ENCODE data around the gene DNM3. TPM values are rescaled to one million over a fixed set of nuclear protein-coding genes. Genes with fewer than 3 reads are reported as not detected.
"Not testable (repeated sequence)": the region's sequence is repeated elsewhere in the genome, so short reads cannot be mapped to it uniquely, and the experiment has no call there.

Gene DNM3
- total RNA-seq, 1 donor from 2014 or later, result 2.1 TPM

DNA sequence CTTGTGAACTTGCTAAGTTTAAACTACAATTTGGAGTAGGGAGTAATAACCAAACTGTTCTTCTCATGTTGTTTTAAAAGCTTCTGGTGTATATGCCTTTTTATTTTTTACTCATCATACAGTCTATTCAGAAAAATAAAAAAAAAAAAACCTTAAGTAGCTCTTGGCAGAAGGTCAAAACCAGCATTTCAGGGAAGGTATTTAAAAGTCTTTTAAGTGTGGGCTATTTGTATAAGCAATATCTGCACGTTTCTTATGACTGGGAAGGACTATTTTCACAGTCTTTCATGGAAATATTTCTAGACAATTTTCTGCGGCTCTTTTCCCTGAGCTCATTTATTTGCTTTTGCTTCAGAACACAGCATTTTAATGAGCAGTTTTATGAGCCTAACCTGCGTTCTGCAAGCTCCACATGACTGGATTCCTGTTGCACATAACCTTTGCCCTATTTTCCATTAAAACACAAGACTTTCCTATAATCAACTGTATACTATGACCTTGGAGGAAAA lies 518.2 kb downstream of the DNM3 start:
- DNase-seq (no peak), ATAC-seq (ENCODE audit: low read depth) (no peak)
- no peaks in the 10 kb centered on the region for H3K36me3 Mint-ChIP-seq (ENCODE audit: low read depth)
- TF ChIP-seq, protein P1, sequence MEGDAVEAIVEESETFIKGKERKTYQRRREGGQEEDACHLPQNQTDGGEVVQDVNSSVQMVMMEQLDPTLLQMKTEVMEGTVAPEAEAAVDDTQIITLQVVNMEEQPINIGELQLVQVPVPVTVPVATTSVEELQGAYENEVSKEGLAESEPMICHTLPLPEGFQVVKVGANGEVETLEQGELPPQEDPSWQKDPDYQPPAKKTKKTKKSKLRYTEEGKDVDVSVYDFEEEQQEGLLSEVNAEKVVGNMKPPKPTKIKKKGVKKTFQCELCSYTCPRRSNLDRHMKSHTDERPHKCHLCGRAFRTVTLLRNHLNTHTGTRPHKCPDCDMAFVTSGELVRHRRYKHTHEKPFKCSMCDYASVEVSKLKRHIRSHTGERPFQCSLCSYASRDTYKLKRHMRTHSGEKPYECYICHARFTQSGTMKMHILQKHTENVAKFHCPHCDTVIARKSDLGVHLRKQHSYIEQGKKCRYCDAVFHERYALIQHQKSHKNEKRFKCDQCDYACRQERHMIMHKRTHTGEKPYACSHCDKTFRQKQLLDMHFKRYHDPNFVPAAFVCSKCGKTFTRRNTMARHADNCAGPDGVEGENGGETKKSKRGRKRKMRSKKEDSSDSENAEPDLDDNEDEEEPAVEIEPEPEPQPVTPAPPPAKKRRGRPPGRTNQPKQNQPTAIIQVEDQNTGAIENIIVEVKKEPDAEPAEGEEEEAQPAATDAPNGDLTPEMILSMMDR (IDR thresholded peaks at IDR 0.05), result no peak
- no peaks in the 10 kb centered on the region for H3K9me3 Mint-ChIP-seq
- H3K4me3 Mint-ChIP-seq, result no peak overlapping the region
- peaks cover 41% of the 10 kb centered on the region for H3K4me1 Mint-ChIP-seq
- ChIA-PET POLR2A (interaction anchor here (0.6 to 6.0 kb wide), 10 partner anchors 9 to 181 kb away, joined by 3 to 119 read pairs (median 10); no protein-coding TSS in a partner anchor), CTCF (interaction anchor here (1.4 to 2.8 kb wide), 6 partner anchors 16 to 270 kb away, joined by 3 to 17 read pairs (median 10); no protein-coding TSS in a partner anchor)
- H3K27ac Mint-ChIP-seq, result peak overlapping the region; percentile 91
- intact Hi-C loops (cut with micrococcal nuclease), result no loop called here
- no peaks in the 10 kb centered on the region for H3K27me3 Mint-ChIP-seq

DNA sequence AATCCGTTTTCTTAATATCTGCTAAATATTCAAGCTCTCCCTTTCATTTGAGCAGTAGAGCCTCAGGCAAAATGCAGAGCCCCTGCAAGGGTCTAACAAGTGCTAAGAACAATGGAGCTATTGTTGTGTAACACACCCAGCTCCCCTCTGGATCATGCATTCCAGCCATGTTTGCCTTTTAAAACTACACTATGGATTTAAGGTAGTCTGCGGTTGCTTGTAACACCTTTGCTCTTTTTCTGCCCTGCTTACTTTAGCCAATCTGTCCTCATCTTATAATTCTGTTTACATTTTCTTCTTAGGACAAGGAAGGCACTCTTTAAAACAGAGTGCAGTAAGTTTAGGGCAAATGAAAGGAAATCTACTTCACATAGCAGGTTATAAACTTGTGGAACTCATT lies 519.2 kb downstream of the DNM3 start:
- Mint-ChIP-seq H3K9me3 (no peaks in the 10 kb centered on the region), H3K4me3 (no peak overlapping the region), H3K27ac (no peak overlapping the region), H3K27me3 (no peaks in the 10 kb centered on the region), H3K36me3 (ENCODE audit: low read depth) (peaks cover 1% of the 10 kb centered on the region), H3K4me1 (peaks cover 33% of the 10 kb centered on the region)
- POLR2A ChIA-PET, result interaction anchor here (1.2 to 6.0 kb wide), 6 partner anchors 17 to 176 kb away, joined by 3 to 119 read pairs (median 40); no protein-coding TSS in a partner anchor
- intact Hi-C loops (cut with micrococcal nuclease), result no loop called here
- TF ChIP-seq, protein P1 (IDR thresholded peaks at IDR 0.05), result no peak
- CTCF ChIA-PET, result interaction anchor here (1.0 to 2.8 kb wide), 6 partner anchors 16 to 270 kb away, joined by 3 to 12 read pairs (median 6); no protein-coding TSS in a partner anchor
- no peak for DNase-seq
- no peak for ATAC-seq (ENCODE audit: low read depth)

DNA sequence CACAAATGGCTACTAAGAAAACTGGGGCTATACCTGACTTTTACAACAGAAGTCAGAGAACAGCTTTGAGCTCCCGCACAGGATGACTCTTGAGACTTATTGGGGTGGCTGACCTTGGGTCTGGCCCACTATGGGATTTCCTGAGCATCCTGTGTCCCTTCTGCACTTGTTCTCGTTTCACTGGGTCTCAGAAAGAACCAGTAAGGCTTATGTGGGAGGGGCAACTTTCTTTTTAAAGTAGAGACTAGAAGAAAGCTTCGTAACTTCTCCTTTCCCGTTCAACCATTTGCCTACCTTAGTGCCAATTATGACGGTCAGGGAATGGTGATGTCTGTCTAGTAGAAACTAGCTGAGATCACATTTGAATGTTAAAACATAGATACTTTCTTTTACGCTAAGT lies 519.7 kb downstream of the DNM3 start:
- DNase-seq, result no peak
- Mint-ChIP-seq H3K27ac (no peak overlapping the region), H3K36me3 (ENCODE audit: low read depth) (peaks cover 1% of the 10 kb centered on the region), H3K27me3 (no peaks in the 10 kb centered on the region), H3K9me3 (no peaks in the 10 kb centered on the region), H3K4me3 (peak overlapping the region; percentile 67), H3K4me1 (peaks cover 29% of the 10 kb centered on the region)
- TF ChIP-seq, protein P1 (IDR thresholded peaks at IDR 0.05), result no peak
- ATAC-seq (ENCODE audit: low read depth), result peak; percentile 58
- intact Hi-C loops (cut with micrococcal nuclease), result loop anchor here (1.0 kb wide), 2 partner anchors 15 to 38 kb away; no protein-coding TSS in a partner anchor
- POLR2A ChIA-PET, result interaction anchor here (0.6 to 6.0 kb wide), 8 partner anchors 17 to 176 kb away, joined by 3 to 119 read pairs (median 21); no protein-coding TSS in a partner anchor
- CTCF ChIA-PET, result interaction anchor here (1.2 to 1.4 kb wide), 2 partner anchors 15 to 38 kb away, joined by 3 read pairs; no protein-coding TSS in a partner anchor

DNA sequence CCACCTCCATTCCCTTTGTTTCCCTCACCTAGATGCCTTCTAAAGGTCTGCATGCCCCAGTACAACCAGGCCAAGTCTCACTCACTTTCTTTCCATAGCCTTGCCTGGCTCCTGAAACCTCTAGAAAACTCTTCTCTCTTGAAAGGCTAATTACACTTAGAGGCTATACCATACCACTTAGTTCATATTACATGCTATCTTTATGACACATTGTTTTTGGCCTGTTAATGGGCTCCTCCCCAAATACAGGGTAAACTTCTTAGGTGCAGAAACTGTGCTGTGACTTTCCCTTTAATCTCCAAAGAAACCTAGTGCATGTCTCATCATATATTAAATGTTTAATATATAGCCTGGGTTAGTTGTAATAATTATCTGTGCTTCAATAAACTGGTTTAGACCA lies 522.6 kb downstream of the DNM3 start:
- ATAC-seq (ENCODE audit: low read depth) (no peak), DNase-seq (no peak)
- peaks cover 9% of the 10 kb centered on the region for H3K4me1 Mint-ChIP-seq
- peaks cover 14% of the 10 kb centered on the region for H3K36me3 Mint-ChIP-seq (ENCODE audit: low read depth)
- no peaks in the 10 kb centered on the region for H3K27me3 Mint-ChIP-seq
- TF ChIP-seq, protein P1 (IDR thresholded peaks at IDR 0.05), result no peak
- no peak overlapping the region for H3K27ac Mint-ChIP-seq
- intact Hi-C loops (cut with micrococcal nuclease), result no loop called here
- POLR2A ChIA-PET, result no interaction called here
- H3K9me3 Mint-ChIP-seq, result peaks cover 17% of the 10 kb centered on the region
- CTCF ChIA-PET, result no interaction called here
- no peak overlapping the region for H3K4me3 Mint-ChIP-seq

DNA sequence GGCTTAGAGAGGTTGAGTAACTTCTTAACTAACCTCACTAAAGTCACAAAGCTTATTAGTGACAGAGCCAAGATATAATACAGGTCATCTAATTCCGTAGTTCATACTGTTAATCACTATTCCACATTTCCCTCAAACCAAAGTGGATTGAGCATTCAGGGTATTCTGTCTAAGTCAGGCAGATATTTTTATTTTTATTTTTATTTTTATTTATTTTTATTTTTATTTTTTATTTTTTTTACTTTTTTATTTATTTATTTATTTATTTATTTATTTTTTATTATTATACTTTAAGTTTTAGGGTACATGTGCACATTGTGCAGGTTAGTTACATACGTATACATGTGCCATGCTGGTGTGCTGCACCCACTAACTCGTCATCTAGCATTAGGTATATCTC lies 530.3 kb downstream of the DNM3 start:
- peaks cover 14% of the 10 kb centered on the region for H3K36me3 Mint-ChIP-seq (ENCODE audit: low read depth)
- CTCF ChIA-PET; DNase-seq; H3K27me3 Mint-ChIP-seq; H3K27ac Mint-ChIP-seq; ATAC-seq (ENCODE audit: low read depth); intact Hi-C loops (cut with micrococcal nuclease); H3K4me3 Mint-ChIP-seq: not testable (repeated sequence)
- peaks cover 26% of the 10 kb centered on the region for H3K9me3 Mint-ChIP-seq
- H3K4me1 Mint-ChIP-seq, result peaks cover 23% of the 10 kb centered on the region
- POLR2A ChIA-PET, result interaction anchor here (1.1 kb wide), 1 partner anchor 9 kb away, joined by 3 read pairs; no protein-coding TSS in a partner anchor
